Transverse colon (tissue), 4 donors: ENCODE results near the gene E2F4. TPM values are rescaled to one million over a fixed set of nuclear protein-coding genes. Genes with fewer than 3 reads are reported as not detected.

ENCODE experiments used
- DNase-seq: peaks from one replicate; pipeline ENCODE4 v3.0.0-alpha.2; 2019
- H3K27ac ChIP-seq, 4 donors: fragments of 200-600 bp; sonication (generic); 2 replicates each; pipeline ENCODE4 v1.5.1; 2016 to 2018; ENCODE audit warnings: inconsistent platforms in 4 of 4
- H3K27me3 ChIP-seq: fragments of 200-600 bp; sonication (generic); 2 replicates; pipeline ENCODE4 v1.5.1; 2017; ENCODE audit warnings: inconsistent platforms
- H3K36me3 ChIP-seq, 4 donors: fragments of 200-600 bp; sonication (generic); 2 replicates each; pipeline ENCODE4 v1.5.1; 2017 to 2019; ENCODE audit warnings: inconsistent platforms in 4 of 4
- H3K4me1 ChIP-seq, 4 donors: fragments of 200-600 bp; sonication (generic); 2 replicates each; pipeline ENCODE4 v1.5.1; 2017 to 2020; ENCODE audit warnings: inconsistent platforms in 4 of 4
- H3K4me3 ChIP-seq, 4 donors: fragments of 200-600 bp; sonication (generic); 1 replicate in 1 of 4; 2 replicates in 3 of 4; pipeline versions ENCODE4 v1.5.1 to v1.6.1; 2017 to 2019; ENCODE audit warnings: inconsistent platforms in 4 of 4
- H3K9me3 ChIP-seq, 2 donors: fragments of 200-600 bp; sonication (generic); 2 replicates each; pipeline ENCODE4 v1.5.1; 2017 to 2019; ENCODE audit warnings: inconsistent platforms in 2 of 2
- CTCF ChIP-seq, 5 experiments: fragments of 200-600 bp in 3 of 5; fragments of 450-650 bp in 2 of 5; sonication (generic) in 3 of 5; IDR thresholded peaks; 1 replicate in 2 of 5; 2 replicates in 3 of 5; pipeline ENCODE4 v1.5.1; 2016 to 2017; ENCODE audit warnings: antibody characterized with exemption in 5 of 5, inconsistent platforms in 3 of 5, mild to moderate bottlenecking in 2 of 5, moderate library complexity in 1 of 5
- EP300 ChIP-seq: sonication (generic); formaldehyde crosslinking; IDR thresholded peaks from one replicate; pipeline ENCODE4 v1.6.1; 2017; ENCODE audit warnings: antibody characterized with exemption, low read depth
- POLR2A ChIP-seq: fragments of 450-650 bp; IDR thresholded peaks from one replicate; pipeline ENCODE4 v1.6.1; 2016; ENCODE audit warnings: antibody characterized with exemption, mild to moderate bottlenecking, moderate library complexity
- POLR2AphosphoS5 ChIP-seq, 3 donors: sonication (generic); formaldehyde crosslinking; IDR thresholded peaks; one replicate each; pipeline ENCODE4 v1.6.1; 2016; ENCODE audit warnings: antibody characterized with exemption in 3 of 3
- WGBS, 2 donors: methylation state at CpG; one replicate each; pipeline ENCODE4 v1.1.5; 2018; ENCODE audit warnings: low coverage in 1 of 2; 5-methylcytosine and 5-hydroxymethylcytosine counted together
- in situ Hi-C, 4 donors: fragments of 200-750 bp; cut with MboI; loops; one replicate each; pipeline versions ENCODE4 v1.15.0 to v1.15.1; 2017; ENCODE audit warnings: low sequenced_read_pairs in 3 of 4, low pct_ligation_motif_present in 1 of 4, low pct_unique_long_range_greater_than_20kb in 1 of 4
- intact Hi-C: fragments of 100-400 bp; cut with DNase I; formaldehyde crosslinking; loops from one replicate; pipeline ENCODE4 v1.15.1; 2023; ENCODE audit warnings: low total_unique reads
- total RNA-seq, 4 donors: library from RNA; depleted of rRNA; stranded (reverse); fragments of >200 nt; gene quantifications; one replicate each; pipeline ENCODE4 v1.1.0, GENCODE V29; 2016

E2F4 gene
- total RNA-seq, 4 donors from 2014 or later, result 97.5 to 224 (median 159) TPM

GRCh38 chr16:67228905-67229304, 37.0 kb downstream of the E2F4 start:
- TF ChIP-seq EP300, result no peak
- DNase-seq, result no peak
- Histone ChIP-seq H3K27ac (no peak overlapping the region), H3K36me3 (peaks cover 0 to 18% (median 9%) of the 10 kb centered on the region in 4 donors), H3K4me1 (peaks cover 7 to 21% (median 16%) of the 10 kb centered on the region in 4 donors), H3K4me3 (no peak overlapping the region), H3K27me3 (no peaks in the 10 kb centered on the region), H3K9me3 (no peaks in the 10 kb centered on the region)
- 50 to 78% methylated on average over 1 to 9 of the region's 9 CpGs for WGBS, 2 donors
- in situ Hi-C loops, result no loop called here
- intact Hi-C loops, result no loop called here

- no peak overlapping the region for H3K4me3 ChIP-seq
- H3K36me3 ChIP-seq, result peaks cover 0 to 23% (median 9%) of the 10 kb centered on the region in 4 donors
- in situ Hi-C loops (no loop called here), intact Hi-C loops (no loop called here)
- H3K27me3 ChIP-seq, result no peaks in the 10 kb centered on the region
- TF ChIP-seq CTCF (IDR thresholded peaks at IDR 0.05) (no peak), POLR2AphosphoS5 (IDR thresholded peaks at IDR 0.05) (peak in 1 of 3 donors; percentile 5)
- peaks cover 7 to 21% (median 16%) of the 10 kb centered on the region in 4 donors for H3K4me1 ChIP-seq
- H3K9me3 ChIP-seq, result no peaks in the 10 kb centered on the region
- no peak overlapping the region for H3K27ac ChIP-seq
- 92% methylated on average over 32 of the region's 32 CpGs; no CpG with 5 or more reads in 1 of the 2 donors for WGBS, 2 donors
- DNase-seq, result no peak
These were observed 38.2 kb downstream of the E2F4 start for GRCh38 chr16:67229906-67230808.

GRCh38 chr16:67230809-67231660, 39.1 kb downstream of the E2F4 start:
- Histone ChIP-seq H3K4me1 (peaks cover 7 to 17% (median 15%) of the 10 kb centered on the region in 4 donors), H3K27ac (no peak overlapping the region), H3K27me3 (no peaks in the 10 kb centered on the region), H3K9me3 (no peaks in the 10 kb centered on the region), H3K4me3 (no peak overlapping the region), H3K36me3 (peaks cover 0 to 26% (median 9%) of the 10 kb centered on the region in 4 donors)
- no peak for TF ChIP-seq POLR2AphosphoS5 (IDR thresholded peaks at IDR 0.05)
- no peak for TF ChIP-seq POLR2A
- TF ChIP-seq EP300, result no peak
- no peak for TF ChIP-seq CTCF (IDR thresholded peaks at IDR 0.05)
- WGBS, 2 donors, result 93% methylated on average over 10 of the region's 12 CpGs; no CpG with 5 or more reads in 1 of the 2 donors
- intact Hi-C loops, result no loop called here
- no peak for DNase-seq
- in situ Hi-C loops, result no loop called here

- no peak overlapping the region for H3K4me3 ChIP-seq
- H3K27ac ChIP-seq, result no peak overlapping the region
- DNase-seq, result no peak
- no peaks in the 10 kb centered on the region for H3K4me1 ChIP-seq
- H3K36me3 ChIP-seq, result peaks cover 0 to 44% (median 18%) of the 10 kb centered on the region in 4 donors
- in situ Hi-C loops, result no loop called here
- no peaks in the 10 kb centered on the region for H3K9me3 ChIP-seq
- WGBS, 2 donors, result 78% methylated on average over 7 of the region's 7 CpGs; no CpG with 5 or more reads in 1 of the 2 donors
- TF ChIP-seq CTCF (IDR thresholded peaks at IDR 0.05) (no peak), EP300 (no peak), POLR2A (no peak), POLR2AphosphoS5 (IDR thresholded peaks at IDR 0.05) (no peak)
- no peaks in the 10 kb centered on the region for H3K27me3 ChIP-seq
- intact Hi-C loops, result no loop called here
These were observed 41.6 kb downstream of the E2F4 start for GRCh38 chr16:67233596-67233995.
